Smooth muscle cell (in vitro differentiated cells): ENCODE measurements around the gene MYL12B. TPM values are rescaled to one million over a fixed set of nuclear protein-coding genes. Genes with fewer than 3 reads are reported as not detected.

Experiments used
- DNase-seq: peaks from one replicate; lab custom pipeline; 2025; ENCODE audit not compliant: unreplicated experiment; lab: John Stamatoyannopoulos, UW
- H2AFZ ChIP-seq: fragments of 200-600 bp; sonication (generic); 2 replicates; pipeline ENCODE4 v1.6.0; 2016; ENCODE audit warnings: antibody characterized with exemption, low read depth, mild to moderate bottlenecking
- H3F3A ChIP-seq: fragments of 200-600 bp; sonication (generic); 2 replicates; pipeline ENCODE4 v1.6.0; 2017; ENCODE audit warnings: antibody characterized with exemption, low read depth
- H3K27ac ChIP-seq: fragments of 200-600 bp; sonication (generic); 2 replicates; pipeline ENCODE4 v1.5.1; 2016; ENCODE audit warnings: low read depth, mild to moderate bottlenecking
- H3K27me3 ChIP-seq: fragments of 200-600 bp; sonication (generic); 2 replicates; pipeline ENCODE4 v1.6.1; 2016; ENCODE audit warnings: low read depth, mild to moderate bottlenecking
- H3K36me3 ChIP-seq: fragments of 200-600 bp; sonication (generic); 2 replicates; pipeline ENCODE4 v1.5.1; 2016; ENCODE audit warnings: low read depth
- H3K4me1 ChIP-seq: fragments of 200-600 bp; sonication (generic); 2 replicates; pipeline ENCODE4 v1.5.1; 2016; ENCODE audit warnings: low read depth
- H3K4me2 ChIP-seq: fragments of 200-600 bp; sonication (generic); 2 replicates; pipeline ENCODE4 v1.6.0; 2016; ENCODE audit warnings: mild to moderate bottlenecking
- H3K4me3 ChIP-seq: fragments of 200-600 bp; sonication (generic); 2 replicates; pipeline ENCODE4 v1.5.1; 2016; ENCODE audit warnings: mild to moderate bottlenecking
- H3K79me2 ChIP-seq: fragments of 200-600 bp; sonication (generic); 2 replicates; pipeline ENCODE4 v1.6.0; 2016; ENCODE audit warnings: low read depth, mild to moderate bottlenecking
- H3K9ac ChIP-seq: fragments of 200-600 bp; sonication (generic); 2 replicates; pipeline ENCODE4 v1.6.0; 2016; ENCODE audit warnings: low read depth
- H3K9me3 ChIP-seq: fragments of 200-600 bp; sonication (generic); replicated peaks from 2 replicates; pipeline ENCODE4 v1.5.1; 2016; ENCODE audit warnings: low read depth
- H4K20me1 ChIP-seq: fragments of 200-600 bp; sonication (generic); 2 replicates; pipeline ENCODE4 v1.6.0; 2016; ENCODE audit warnings: low read depth
- CTCF ChIP-seq: fragments of 200-600 bp; sonication (generic); IDR thresholded peaks from 2 replicates; pipeline ENCODE4 v1.5.1; 2017; ENCODE audit warnings: borderline replicate concordance, mild to moderate bottlenecking, antibody characterized with exemption; ENCODE audit not compliant: insufficient read depth, poor library complexity, severe bottlenecking
- WGBS: methylation state at CpG from one replicate; pipeline ENCODE4 v1.1.7; 2016; ENCODE audit warnings: low lambda C conversion rate; 5-methylcytosine and 5-hydroxymethylcytosine counted together
- polyA plus RNA-seq: library from polyadenylated mRNA; unstranded; fragments of >200 nt; fragmentation: Nextera tagmentation; extraction: Ambion mirVana; gene quantifications from 2 replicates; pipeline ENCODE4 v1.2.1, GENCODE V29; 2016
- total RNA-seq: library from RNA; depleted of rRNA; stranded (reverse); fragments of >200 nt; gene quantifications from 2 replicates; pipeline ENCODE4 v1.2.3, GENCODE V29; 2014

MYL12B gene
- total and polyA plus RNA-seq, 2 experiments from 2014 or later: 368 to 498 TPM

- Histone ChIP-seq H3K36me3 (no peaks in the 10 kb centered on the region), H3K27ac (no peak overlapping the region), H3K27me3 (no peaks in the 10 kb centered on the region), H3K9ac (no peak overlapping the region), H3K4me2 (no peak overlapping the region), H2AFZ (no peak overlapping the region), H3K79me2 (no peaks in the 10 kb centered on the region), H3K4me3 (no peak overlapping the region), H3K4me1 (no peaks in the 10 kb centered on the region), H3F3A (no peaks in the 10 kb centered on the region), H4K20me1 (no peaks in the 10 kb centered on the region), H3K9me3 (no peaks in the 10 kb centered on the region)
- WGBS: 94% methylated on average over 6 of the region's 6 CpGs
- no peak for DNase-seq
- TF ChIP-seq CTCF: no peak
These were observed 40.4 kb upstream of the MYL12B start for GRCh38 chr18:3221496-3221895.

DNA sequence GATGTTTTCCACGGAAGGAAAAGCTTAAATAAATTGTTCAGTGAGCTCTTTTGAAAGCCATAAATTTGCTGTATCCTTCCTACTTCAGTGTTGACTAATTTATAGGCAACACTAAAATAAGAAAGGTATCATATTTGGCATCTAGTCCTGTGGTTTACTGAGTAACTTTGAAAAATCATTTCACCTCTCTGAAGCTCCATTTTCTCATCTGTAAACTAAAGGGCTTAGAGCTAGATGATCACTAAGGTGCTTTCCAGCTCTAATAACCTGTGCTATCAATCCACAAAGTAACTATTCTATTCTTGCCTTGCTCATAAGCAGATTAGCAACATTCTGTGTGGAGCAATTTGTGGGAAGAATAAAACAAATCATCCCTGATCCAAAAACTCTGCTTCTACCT, 38.6 kb upstream of the MYL12B start:
- H3K4me3 ChIP-seq: no peak overlapping the region
- 78% methylated on average over 1 of the region's 1 CpG for WGBS
- H3K9me3 ChIP-seq: no peaks in the 10 kb centered on the region
- no peak overlapping the region for H3K9ac ChIP-seq
- no peaks in the 10 kb centered on the region for H3K4me1 ChIP-seq
- no peaks in the 10 kb centered on the region for H3K36me3 ChIP-seq
- no peak overlapping the region for H3K27ac ChIP-seq
- no peak overlapping the region for H3K4me2 ChIP-seq
- DNase-seq: no peak
- no peaks in the 10 kb centered on the region for H4K20me1 ChIP-seq
- H3K27me3 ChIP-seq: no peaks in the 10 kb centered on the region
- no peaks in the 10 kb centered on the region for H3F3A ChIP-seq
- no peak for TF ChIP-seq CTCF
- H2AFZ ChIP-seq: no peak overlapping the region
- no peaks in the 10 kb centered on the region for H3K79me2 ChIP-seq

GRCh38 chr18:3224223-3224622, 37.7 kb upstream of the MYL12B start:
- no peak for DNase-seq

More at GRCh38 chr18:3224223-3224622, 37.7 kb upstream of the MYL12B start:
- H3K4me2 ChIP-seq: no peak overlapping the region
- no peaks in the 10 kb centered on the region for H3K36me3 ChIP-seq
- H4K20me1 ChIP-seq: no peaks in the 10 kb centered on the region
- H3K27ac ChIP-seq: no peak overlapping the region
- no peaks in the 10 kb centered on the region for H3K27me3 ChIP-seq
- H3K4me3 ChIP-seq: no peak overlapping the region
- H3K9ac ChIP-seq: no peak overlapping the region
- no peaks in the 10 kb centered on the region for H3K9me3 ChIP-seq
- H3K4me1 ChIP-seq: no peaks in the 10 kb centered on the region
- H2AFZ ChIP-seq: no peak overlapping the region
- TF ChIP-seq CTCF: no peak
- 90% methylated on average over 3 of the region's 3 CpGs for WGBS
- no peaks in the 10 kb centered on the region for H3F3A ChIP-seq
- H3K79me2 ChIP-seq: no peaks in the 10 kb centered on the region
